Activated CD8-positive, alpha-beta memory T cell treated with anti-CD3 and anti-CD28 coated beads for 4 hours (primary cell): ENCODE measurements around the gene CAMK1.

ENCODE experiments used
- DNase-seq, 2 donors: peaks; one replicate each; pipeline ENCODE4 v3.0.0-alpha.2; 2020; ENCODE audit warnings: low read depth in 2 of 2

CAMK1 gene

DNA sequence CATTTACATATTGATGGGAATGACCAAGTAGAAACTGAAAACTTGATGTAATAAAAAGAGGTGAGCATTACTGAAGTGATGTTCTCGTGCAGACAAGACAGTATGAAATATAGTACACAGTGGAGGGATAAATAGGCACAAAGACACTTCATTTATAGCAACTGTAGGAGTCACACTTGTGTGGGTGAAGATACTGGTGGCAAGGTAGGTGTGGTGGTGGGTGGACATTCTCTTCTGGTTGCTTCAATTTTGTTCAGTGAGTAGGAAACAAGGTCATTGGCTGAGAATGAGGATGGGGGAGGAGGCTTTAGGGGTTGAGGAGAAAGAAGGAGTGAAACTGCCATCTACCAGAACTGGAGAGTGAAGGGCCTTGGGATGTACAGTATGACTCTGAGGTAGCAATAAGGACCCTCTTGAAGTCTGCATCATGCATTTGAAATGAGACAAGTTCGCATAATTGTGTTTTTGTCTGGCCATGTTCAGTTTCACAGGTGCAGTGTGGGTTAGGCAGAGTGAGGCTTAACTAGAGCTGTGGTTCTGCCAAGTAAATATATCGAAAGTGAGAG, 59.5 kb downstream of the CAMK1 start:
- no peak for DNase-seq
